Right cardiac atrium (tissue), 5 donors: Measurements from ENCODE around the gene CARNS1. TPM values are rescaled to one million over a fixed set of nuclear protein-coding genes. Genes with fewer than 3 reads are reported as not detected.
A peak's percentile ranks its signal among the peaks of the same experiment; 100 is the strongest.

Experiments
- ATAC-seq, 2 donors: fragments of 200-7000 bp; cut with Tn5 transposase; one replicate each; pipeline versions ENCODE4 v1.8.0 to v1.9.1; 2020; ENCODE audit warnings: moderate library complexity in 2 of 2, mild to moderate bottlenecking in 1 of 2
- DNase-seq, 3 donors: peaks; one replicate each; pipeline ENCODE4 v3.0.0-alpha.2; 2020
- H3K27ac ChIP-seq: one replicate; pipeline ENCODE4 v1.5.1; 2013; ENCODE audit warnings: mild to moderate bottlenecking, low read length, control low read depth, moderate library complexity
- H3K27me3 ChIP-seq: one replicate; pipeline ENCODE4 v1.6.1; 2013; ENCODE audit not compliant: control insufficient read depth, insufficient read depth
- H3K4me1 ChIP-seq: one replicate; pipeline ENCODE4 v1.6.1; 2013; ENCODE audit warnings: low read length; ENCODE audit not compliant: control insufficient read depth, insufficient read depth
- H3K4me3 ChIP-seq: one replicate; pipeline ENCODE4 v1.5.1; 2013; ENCODE audit warnings: low read length, control low read depth
- H3K9me3 ChIP-seq: one replicate; pipeline ENCODE4 v1.6.1; 2013; ENCODE audit warnings: low read length; ENCODE audit not compliant: control insufficient read depth
- WGBS: extraction: QIAGEN DNeasy Blood & Tissue Kit; methylation state at CpG from one replicate; pipeline ENCODE4 v1.1.7; 2013; 5-methylcytosine and 5-hydroxymethylcytosine counted together
- intact Hi-C, 4 donors: fragments of 100-400 bp; cut with DNase I; formaldehyde crosslinking; loops; one replicate each; pipeline versions ENCODE4 v1.11.0 to v1.14.0; 2022 to 2023
- polyA plus RNA-seq: library from polyadenylated mRNA; stranded (reverse); fragments of 200-250 nt; gene quantifications from one replicate; pipeline ENCODE4 v1.2.3, GENCODE V29; 2013
- total RNA-seq, 4 donors: library from RNA; stranded (reverse); fragmentation: NEBNext Ultra II Directional; extraction: Animal tissue kit (Norgen Biotek cat#: 25700); gene quantifications; one replicate each; pipeline ENCODE4 v1.2.1, GENCODE V29; 2021
- donor health status: healthy with polysubstance abuse.
- donor health status: DM: no; HTN: yes; CAD: no.
- donor health status: DM: no; HTN: no; CAD: no.
- donor health status: DM: no; HTN: yes; CAD: no; lungs with severe emphysema.
- donor health status: DM: yes; HTN: yes; CAD: no.

The CARNS1 gene
- total and polyA plus RNA-seq, 5 donors: 5.1 to 23.6 (median 6.1) TPM

- no peak overlapping the region for H3K27ac ChIP-seq
- WGBS: 74% methylated on average over 6 of the region's 6 CpGs
- no peaks in the 10 kb centered on the region for H3K27me3 ChIP-seq
- no peaks in the 10 kb centered on the region for H3K9me3 ChIP-seq
- intact Hi-C loops: no loop called here
- H3K4me3 ChIP-seq: no peak overlapping the region
- ATAC-seq (no peak), DNase-seq (no peak)
- H3K4me1 ChIP-seq: peaks cover under 1% of the 10 kb centered on the region
Measured at GRCh38 chr11:67376873-67377808, 38.3 kb upstream of the CARNS1 start.

- no peaks in the 10 kb centered on the region for H3K27me3 ChIP-seq
- intact Hi-C loops: no loop called here
- WGBS: 94% methylated on average over 4 of the region's 4 CpGs
- H3K4me1 ChIP-seq: no peaks in the 10 kb centered on the region
- H3K27ac ChIP-seq: no peak overlapping the region
- ATAC-seq: no peak
- H3K4me3 ChIP-seq: no peak overlapping the region
- H3K9me3 ChIP-seq: no peaks in the 10 kb centered on the region
- DNase-seq: no peak
Measured at GRCh38 chr11:67378544-67378943, 36.9 kb upstream of the CARNS1 start.

GRCh38 chr11:67379061-67380058 lies 36.1 kb upstream of the CARNS1 start:
- intact Hi-C loops: loop anchor here in 1 of 4 donors (5.0 kb wide), 1 partner anchor 32 kb away; no protein-coding TSS in a partner anchor
- no peaks in the 10 kb centered on the region for H3K27me3 ChIP-seq
- H3K9me3 ChIP-seq: no peaks in the 10 kb centered on the region
- ATAC-seq (no peak), DNase-seq (no peak)
- no peaks in the 10 kb centered on the region for H3K4me1 ChIP-seq
- H3K4me3 ChIP-seq: no peak overlapping the region
- H3K27ac ChIP-seq: no peak overlapping the region
- 79% methylated on average over 23 of the region's 23 CpGs for WGBS

GRCh38 chr11:67381244-67381972 lies 34.1 kb upstream of the CARNS1 start:
- DNase-seq: no peak
- no peak overlapping the region for H3K4me3 ChIP-seq

GRCh38 chr11:67382276-67383136 lies 33.0 kb upstream of the CARNS1 start:
- H3K27ac ChIP-seq: no peak overlapping the region
- intact Hi-C loops: loop anchor here in 1 of 4 donors (5.0 kb wide), 1 partner anchor 35 kb away; no protein-coding TSS in a partner anchor

More at GRCh38 chr11:67381244-67381972, 34.1 kb upstream of the CARNS1 start:
- Histone ChIP-seq H3K9me3 (no peaks in the 10 kb centered on the region), H3K27ac (no peak overlapping the region), H3K27me3 (no peaks in the 10 kb centered on the region), H3K4me1 (no peaks in the 10 kb centered on the region)
- no peak for ATAC-seq
- intact Hi-C loops: loop anchor here in 1 of 4 donors (5.0 kb wide), 1 partner anchor 34 kb away; no protein-coding TSS in a partner anchor
- 75% methylated on average over 13 of the region's 13 CpGs for WGBS

GRCh38 chr11:67384851-67385366 lies 30.6 kb upstream of the CARNS1 start:
- Histone ChIP-seq H3K4me3 (no peak overlapping the region), H3K27me3 (no peaks in the 10 kb centered on the region), H3K4me1 (no peaks in the 10 kb centered on the region), H3K9me3 (no peaks in the 10 kb centered on the region), H3K27ac (no peak overlapping the region)
- intact Hi-C loops: loop anchor here in 2 of 4 donors (2.0 to 5.0 kb wide), 2 partner anchors 34 to 38 kb away; no protein-coding TSS in a partner anchor
- DNase-seq (no peak), ATAC-seq (no peak)
- 45% methylated on average over 3 of the region's 3 CpGs for WGBS

More at GRCh38 chr11:67382276-67383136, 33.0 kb upstream of the CARNS1 start:
- peak; percentile 78 to 85 for ATAC-seq
- H3K9me3 ChIP-seq: no peaks in the 10 kb centered on the region
- no peak overlapping the region for H3K4me3 ChIP-seq
- WGBS: 41% methylated on average over 16 of the region's 16 CpGs
- H3K27me3 ChIP-seq: no peaks in the 10 kb centered on the region
- no peaks in the 10 kb centered on the region for H3K4me1 ChIP-seq
- DNase-seq: peak; percentile 81 to 92 (median 90)

- WGBS: 20% methylated on average over 9 of the region's 9 CpGs
- no peak for ATAC-seq
- Histone ChIP-seq H3K4me1 (no peaks in the 10 kb centered on the region), H3K9me3 (no peaks in the 10 kb centered on the region), H3K27ac (no peak overlapping the region), H3K4me3 (no peak overlapping the region), H3K27me3 (no peaks in the 10 kb centered on the region)
- intact Hi-C loops: no loop called here
- DNase-seq: no peak
Measured at GRCh38 chr11:67387069-67387468, 28.4 kb upstream of the CARNS1 start.

GRCh38 chr11:67387518-67387917 lies 28.0 kb upstream of the CARNS1 start:
- 63% methylated on average over 6 of the region's 6 CpGs for WGBS
- peaks cover 2% of the 10 kb centered on the region for H3K4me1 ChIP-seq
- intact Hi-C loops: no loop called here
- H3K27me3 ChIP-seq: no peaks in the 10 kb centered on the region
- H3K4me3 ChIP-seq: no peak overlapping the region
- ATAC-seq: no peak
- H3K27ac ChIP-seq: no peak overlapping the region
- DNase-seq: no peak
- no peaks in the 10 kb centered on the region for H3K9me3 ChIP-seq

GRCh38 chr11:67389477-67389876 lies 26.0 kb upstream of the CARNS1 start:
- Histone ChIP-seq H3K27me3 (no peaks in the 10 kb centered on the region), H3K4me3 (no peak overlapping the region), H3K9me3 (no peaks in the 10 kb centered on the region), H3K27ac (no peak overlapping the region), H3K4me1 (peaks cover 2% of the 10 kb centered on the region)
- intact Hi-C loops: no loop called here
- ATAC-seq (no peak), DNase-seq (peak in 1 of 3 donors; percentile 77)
- WGBS: 62% methylated on average over 6 of the region's 6 CpGs
